ENCODE measurements around the gene RPA3. TPM values are rescaled to one million over a fixed set of nuclear protein-coding genes. Genes with fewer than 3 reads are reported as not detected.
A peak's percentile ranks its signal among the peaks of the same experiment; 100 is the strongest.
"Not testable (repeated sequence)": the region's sequence is repeated elsewhere in the genome, so short reads cannot be mapped to it uniquely, and the experiment has no call there.

The RPA3 gene
- total RNA-seq, 1 donor from 2014 or later = 20.7 TPM

GRCh38 chr7:7682861-7683260, 35.5 kb downstream of the RPA3 start:
- Mint-ChIP-seq H3K9me3 (ENCODE audit: unreplicated experiment) (no peaks in the 10 kb centered on the region), H3K27me3 (ENCODE audit: unreplicated experiment) (peaks cover 3% of the 10 kb centered on the region), H3K27ac (ENCODE audit: unreplicated experiment) (no peak overlapping the region), H3K36me3 (ENCODE audit: unreplicated experiment) (no peaks in the 10 kb centered on the region), H3K4me1 (ENCODE audit: low read depth, unreplicated experiment) (peaks cover 11% of the 10 kb centered on the region), H3K4me3 (ENCODE audit: unreplicated experiment) (no peak overlapping the region)
- no peak for DNase-seq
- TF ChIP-seq CTCF (IDR thresholded peaks at IDR 0.05; ENCODE audit: partially characterized antibody, unreplicated experiment) = no peak

GRCh38 chr7:7681936-7682329, 36.5 kb downstream of the RPA3 start:
- Mint-ChIP-seq H3K36me3 (ENCODE audit: unreplicated experiment) (no peaks in the 10 kb centered on the region), H3K27me3 (ENCODE audit: unreplicated experiment) (peaks cover 3% of the 10 kb centered on the region), H3K27ac (ENCODE audit: unreplicated experiment) (no peak overlapping the region), H3K4me3 (ENCODE audit: unreplicated experiment) (no peak overlapping the region), H3K9me3 (ENCODE audit: unreplicated experiment) (no peaks in the 10 kb centered on the region), H3K4me1 (ENCODE audit: low read depth, unreplicated experiment) (peaks cover 11% of the 10 kb centered on the region)
- TF ChIP-seq CTCF (IDR thresholded peaks at IDR 0.05; ENCODE audit: partially characterized antibody, unreplicated experiment) = no peak
- DNase-seq = no peak

GRCh38 chr7:7681191-7681935, 37.0 kb downstream of the RPA3 start:
- DNase-seq = no peak
- no peaks in the 10 kb centered on the region for H3K9me3 Mint-ChIP-seq (ENCODE audit: unreplicated experiment)
- no peak overlapping the region for H3K27ac Mint-ChIP-seq (ENCODE audit: unreplicated experiment)
- H3K36me3 Mint-ChIP-seq (ENCODE audit: unreplicated experiment) = no peaks in the 10 kb centered on the region
- H3K27me3 Mint-ChIP-seq (ENCODE audit: unreplicated experiment) = peaks cover 3% of the 10 kb centered on the region
- H3K4me1 Mint-ChIP-seq (ENCODE audit: low read depth, unreplicated experiment) = peaks cover 11% of the 10 kb centered on the region
- no peak overlapping the region for H3K4me3 Mint-ChIP-seq (ENCODE audit: unreplicated experiment)
- TF ChIP-seq CTCF (IDR thresholded peaks at IDR 0.05; ENCODE audit: partially characterized antibody, unreplicated experiment) = peak; percentile 59

- not testable (repeated sequence) for H3K27me3 Mint-ChIP-seq (ENCODE audit: unreplicated experiment); H3K4me3 Mint-ChIP-seq (ENCODE audit: unreplicated experiment); H3K36me3 Mint-ChIP-seq (ENCODE audit: unreplicated experiment); H3K9me3 Mint-ChIP-seq (ENCODE audit: unreplicated experiment); H3K27ac Mint-ChIP-seq (ENCODE audit: unreplicated experiment); DNase-seq
- peaks cover 11% of the 10 kb centered on the region for H3K4me1 Mint-ChIP-seq (ENCODE audit: low read depth, unreplicated experiment)
These were observed 38.8 kb downstream of the RPA3 start for GRCh38 chr7:7679640-7680039.

- Mint-ChIP-seq H3K4me3 (ENCODE audit: unreplicated experiment) (no peak overlapping the region), H3K36me3 (ENCODE audit: unreplicated experiment) (no peaks in the 10 kb centered on the region), H3K27ac (ENCODE audit: unreplicated experiment) (no peak overlapping the region), H3K27me3 (ENCODE audit: unreplicated experiment) (peaks cover 3% of the 10 kb centered on the region), H3K9me3 (ENCODE audit: unreplicated experiment) (no peaks in the 10 kb centered on the region), H3K4me1 (ENCODE audit: low read depth, unreplicated experiment) (no peaks in the 10 kb centered on the region)
- no peak for DNase-seq
- no peak for TF ChIP-seq CTCF (IDR thresholded peaks at IDR 0.05; ENCODE audit: partially characterized antibody, unreplicated experiment)
These were observed 42.7 kb downstream of the RPA3 start for GRCh38 chr7:7675686-7676085.

Data from glutamatergic neuron (in vitro differentiated cells).